GM18498 (cell line): ENCODE data around the gene KNDC1.

Source experiments
- ATAC-seq: cut with Tn5 transposase; IDR thresholded peaks from one replicate; pipeline ENCODE4 v1.9.1; 2021; ENCODE audit warnings: mild to moderate bottlenecking, moderate library complexity; ENCODE audit not compliant: unreplicated experiment

The KNDC1 gene

GRCh38 chr10:133187906-133188681 lies 28.1 kb downstream of the KNDC1 start:
- no peak for ATAC-seq

- ATAC-seq: no peak
Measured at GRCh38 chr10:133189256-133189655, 29.2 kb downstream of the KNDC1 start.

- ATAC-seq: no peak
Measured at GRCh38 chr10:133189726-133190125, 29.7 kb downstream of the KNDC1 start.

- no peak for ATAC-seq
Measured at GRCh38 chr10:133190225-133190624, 30.2 kb downstream of the KNDC1 start.

- no peak for ATAC-seq
Measured at GRCh38 chr10:133191651-133192050, 31.6 kb downstream of the KNDC1 start.

GRCh38 chr10:133194151-133194550 lies 34.1 kb downstream of the KNDC1 start:
- no peak for ATAC-seq

GRCh38 chr10:133195096-133195495 lies 35.1 kb downstream of the KNDC1 start:
- ATAC-seq: no peak

GRCh38 chr10:133195611-133196010 lies 35.6 kb downstream of the KNDC1 start:
- no peak for ATAC-seq

- no peak for ATAC-seq
Measured at GRCh38 chr10:133196221-133196915, 36.3 kb downstream of the KNDC1 start.

- no peak for ATAC-seq
Measured at GRCh38 chr10:133196936-133197758, 37.1 kb downstream of the KNDC1 start.

GRCh38 chr10:133197786-133198185 lies 37.8 kb downstream of the KNDC1 start:
- no peak for ATAC-seq

GRCh38 chr10:133198206-133198605 lies 38.2 kb downstream of the KNDC1 start:
- ATAC-seq: no peak

GRCh38 chr10:133198621-133199487 lies 38.8 kb downstream of the KNDC1 start:
- ATAC-seq: no peak

- no peak for ATAC-seq
Measured at GRCh38 chr10:133199488-133199885, 39.5 kb downstream of the KNDC1 start.

GRCh38 chr10:133199992-133200611 lies 40.1 kb downstream of the KNDC1 start:
- ATAC-seq: no peak

- no peak for ATAC-seq
Measured at GRCh38 chr10:133200621-133201031, 40.6 kb downstream of the KNDC1 start.

GRCh38 chr10:133201151-133201947 lies 41.3 kb downstream of the KNDC1 start:
- ATAC-seq: no peak

- no peak for ATAC-seq
Measured at GRCh38 chr10:133201948-133202725, 42.1 kb downstream of the KNDC1 start.
